HG02759 (cell line): ENCODE data around the gene ZNF521.

Experiments used
- ATAC-seq: cut with Tn5 transposase; IDR thresholded peaks from one replicate; pipeline ENCODE4 v1.9.1; 2021; ENCODE audit warnings: mild to moderate bottlenecking, moderate library complexity; ENCODE audit not compliant: unreplicated experiment

The ZNF521 gene

GRCh38 chr18:25253779-25254178 lies 98.2 kb downstream of the ZNF521 start:
- no peak for ATAC-seq

- ATAC-seq = no peak
Measured at GRCh38 chr18:25253136-25253535, 98.8 kb downstream of the ZNF521 start.

DNA sequence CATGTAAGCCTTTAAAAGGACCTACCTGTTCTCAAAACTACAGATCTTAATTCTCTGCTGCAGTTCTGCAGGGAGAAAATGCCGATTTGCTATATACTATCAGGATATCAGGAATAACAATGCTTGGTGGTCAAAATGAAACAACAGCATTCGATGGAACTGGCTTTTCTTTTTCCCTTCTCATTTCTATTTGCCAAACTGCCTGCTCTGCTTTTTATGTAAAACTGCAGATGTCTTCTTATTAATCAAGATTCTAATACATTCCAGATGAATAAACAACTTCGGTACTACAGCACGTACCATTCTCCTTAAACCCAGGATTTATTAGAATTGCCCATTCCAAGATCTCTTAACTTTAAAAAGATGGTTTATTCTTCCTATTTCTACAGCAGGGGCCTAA lies 100.9 kb downstream of the ZNF521 start:
- no peak for ATAC-seq

DNA sequence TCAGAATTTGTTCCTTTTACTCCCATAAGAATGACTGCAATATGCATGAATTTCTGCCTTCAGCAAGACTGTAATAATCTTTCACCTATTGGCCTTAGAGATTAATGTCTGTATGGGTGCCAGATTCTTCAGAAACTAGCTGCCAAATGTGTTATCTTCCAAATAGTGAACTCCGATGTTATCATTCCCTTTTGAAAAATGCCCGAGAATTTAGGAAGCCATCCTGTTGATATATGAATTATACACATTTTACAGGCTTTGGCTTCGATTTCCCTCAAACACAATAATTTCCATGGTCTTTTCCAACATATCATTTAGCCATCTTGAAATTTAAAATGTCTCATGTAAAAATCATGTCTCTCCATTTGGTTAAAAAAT lies 101.5 kb downstream of the ZNF521 start:
- no peak for ATAC-seq

DNA sequence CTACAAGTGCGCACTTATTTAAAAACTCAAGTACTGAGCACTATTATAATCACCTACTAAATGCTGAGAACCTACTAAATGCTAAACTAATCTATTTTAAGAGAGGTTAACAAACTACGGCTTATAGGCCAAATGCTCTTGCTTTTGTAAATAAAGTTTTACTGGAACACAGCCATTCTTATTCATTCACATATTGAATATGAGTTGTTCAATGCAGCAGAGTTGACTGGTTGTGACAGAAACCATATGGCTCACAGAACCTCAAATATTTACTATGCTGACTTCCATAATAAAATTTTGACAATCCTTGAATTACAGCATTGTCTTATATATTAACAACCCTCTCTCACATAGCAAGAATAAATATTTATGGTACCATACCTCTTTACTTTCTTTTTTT lies 103.2 kb downstream of the ZNF521 start:
- no peak for ATAC-seq

DNA sequence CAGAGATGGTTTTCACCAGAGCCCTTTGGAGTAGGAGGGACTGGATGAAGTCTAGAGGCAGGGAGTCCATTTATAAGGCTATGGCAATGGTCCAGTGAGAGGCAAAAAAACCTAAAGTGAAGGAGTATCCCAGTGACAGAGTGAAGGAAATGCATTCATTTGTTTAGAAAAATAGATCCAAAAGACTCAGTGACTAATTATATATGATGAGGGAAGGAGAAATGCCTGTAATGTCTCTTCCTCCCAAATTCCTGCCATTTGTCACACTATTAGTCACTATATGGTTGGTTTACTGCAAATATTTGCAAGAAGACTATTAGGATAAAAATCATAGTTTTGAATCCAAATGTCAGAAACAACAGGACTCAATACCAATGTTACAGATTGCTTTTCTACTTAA lies 104.2 kb downstream of the ZNF521 start:
- ATAC-seq = no peak

GRCh38 chr18:25244924-25245698 lies 106.9 kb downstream of the ZNF521 start:
- ATAC-seq = no peak

GRCh38 chr18:25244170-25244569 lies 107.8 kb downstream of the ZNF521 start:
- no peak for ATAC-seq

- ATAC-seq = no peak
Measured at GRCh38 chr18:25243754-25244153, 108.2 kb downstream of the ZNF521 start.

DNA sequence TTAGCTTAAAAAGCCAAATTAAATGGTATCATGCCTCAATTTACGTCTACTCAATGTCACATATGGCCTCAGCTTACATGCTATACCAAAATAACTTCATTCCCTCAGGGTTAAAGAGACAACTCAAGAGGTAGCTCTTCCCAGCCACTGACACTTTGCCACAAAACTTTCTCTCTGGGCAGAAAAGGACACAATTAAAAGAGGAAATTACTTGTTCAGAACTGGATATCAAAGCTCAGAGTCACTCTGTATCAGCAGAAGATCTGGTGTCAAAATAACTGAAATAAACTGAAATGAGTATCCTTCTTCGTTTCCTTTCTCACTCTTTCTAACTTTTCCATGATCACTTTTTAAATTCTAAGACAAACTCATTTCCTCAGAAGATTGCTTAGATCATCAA lies 108.7 kb downstream of the ZNF521 start:
- ATAC-seq = no peak

GRCh38 chr18:25240420-25240770 lies 111.6 kb downstream of the ZNF521 start:
- ATAC-seq = no peak

- no peak for ATAC-seq
Measured at GRCh38 chr18:25239581-25240419, 112.2 kb downstream of the ZNF521 start.

DNA sequence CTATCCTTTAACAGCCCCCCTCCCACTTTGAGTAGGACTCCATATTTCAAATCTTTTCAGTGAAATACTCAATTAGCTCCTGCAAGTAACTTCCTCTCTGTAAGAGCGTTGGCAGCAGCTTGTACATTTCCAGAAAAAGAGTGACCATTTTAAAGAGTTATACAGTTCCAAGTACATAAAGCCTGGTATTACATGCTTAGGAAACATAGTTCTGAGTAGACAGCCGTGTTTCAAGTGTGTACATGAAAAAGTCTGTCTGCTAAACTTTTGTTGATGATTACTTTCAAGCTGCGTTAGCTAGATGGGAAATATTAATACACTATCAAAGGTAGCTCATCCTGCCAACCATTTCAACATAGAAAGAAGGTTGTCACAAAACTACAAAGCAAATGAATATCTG lies 112.8 kb downstream of the ZNF521 start:
- ATAC-seq = no peak

- ATAC-seq = no peak
Measured at GRCh38 chr18:25237571-25238267, 114.2 kb downstream of the ZNF521 start.

DNA sequence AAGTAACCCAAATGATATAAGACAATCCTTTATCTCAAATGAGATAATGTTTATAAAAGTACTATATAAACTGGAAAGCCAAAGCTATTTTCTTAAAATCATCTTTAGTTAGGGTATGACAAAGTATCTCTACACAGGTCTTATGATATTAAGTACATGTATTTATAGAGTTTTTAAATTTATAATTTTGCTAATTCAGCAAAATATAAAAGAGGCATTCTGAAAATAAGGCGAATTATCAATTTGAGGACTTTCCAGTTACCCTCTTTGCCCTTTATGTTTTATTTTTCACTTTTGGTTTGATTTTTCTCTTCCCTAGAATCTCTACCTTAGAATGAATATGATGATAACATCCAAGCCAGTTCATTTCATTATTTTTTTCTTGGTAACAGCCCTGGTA lies 115.2 kb downstream of the ZNF521 start:
- ATAC-seq = no peak

DNA sequence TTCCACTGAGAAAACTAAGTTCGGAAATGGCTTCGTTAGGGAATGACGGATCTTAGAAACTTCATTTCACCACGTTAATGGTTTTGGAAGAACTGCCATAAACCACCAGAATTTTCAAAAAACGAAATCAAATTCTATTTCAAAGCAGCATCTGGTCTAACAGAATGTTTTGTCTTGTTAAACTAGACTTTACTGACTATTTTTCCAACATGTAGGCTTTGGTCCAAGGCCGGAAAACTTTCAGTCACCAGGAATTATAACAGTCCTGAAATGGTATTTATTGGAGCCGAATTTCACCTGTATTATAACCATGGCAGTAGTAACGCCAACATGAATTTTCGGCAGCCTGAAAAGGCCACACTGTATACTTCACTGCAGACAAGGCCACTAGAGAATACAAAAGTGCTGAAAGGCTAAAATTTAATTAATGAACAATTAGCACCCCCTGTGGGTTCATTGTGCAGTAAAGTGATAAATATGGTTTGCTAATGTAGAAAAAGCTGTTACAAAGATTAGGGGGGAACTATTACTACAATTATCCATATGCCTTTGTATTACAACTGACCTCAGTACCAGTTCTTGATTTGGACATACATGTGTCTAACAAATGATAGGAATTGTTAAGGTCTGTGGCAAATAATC lies 116.4 kb downstream of the ZNF521 start:
- ATAC-seq = no peak

GRCh38 chr18:25234740-25235345 lies 117.1 kb downstream of the ZNF521 start:
- ATAC-seq = no peak

GRCh38 chr18:25234322-25234639 lies 117.7 kb downstream of the ZNF521 start:
- no peak for ATAC-seq

DNA sequence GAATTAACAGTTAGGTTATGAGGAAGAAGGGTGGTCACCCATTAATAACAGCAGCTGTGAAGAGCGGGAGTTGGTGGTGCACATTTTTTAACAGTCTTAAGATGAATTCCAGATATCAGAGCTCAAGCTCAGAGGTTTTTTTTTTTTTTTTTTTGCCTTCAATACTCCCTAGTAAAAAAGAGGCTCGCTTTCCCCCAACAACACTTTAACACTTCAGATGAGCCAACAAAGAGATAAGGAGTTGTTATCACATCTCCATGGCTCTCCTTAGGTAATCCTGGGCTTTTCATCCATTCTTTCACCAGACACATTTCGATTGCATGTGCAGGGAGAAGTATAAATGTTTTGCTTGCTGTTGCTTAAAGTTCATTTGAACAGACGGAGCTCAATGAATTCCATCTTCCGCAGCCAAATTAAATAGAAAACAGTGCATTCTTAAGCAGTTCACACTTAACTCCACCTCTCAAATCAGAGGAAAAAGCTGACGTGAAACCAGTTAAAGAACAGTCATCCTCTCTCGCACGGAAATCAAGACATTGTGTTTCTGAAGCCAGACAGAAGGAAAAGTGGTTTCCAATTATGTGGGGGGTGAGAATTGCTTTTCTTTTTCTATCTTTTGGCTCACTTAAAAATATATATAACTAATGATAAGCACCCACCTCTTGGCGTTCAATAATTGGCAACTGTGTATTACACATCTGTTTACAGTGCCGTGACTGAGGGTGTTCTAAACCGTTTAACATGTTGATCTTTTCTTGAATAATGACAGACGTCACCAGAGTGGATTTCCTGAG lies 118.2 kb downstream of the ZNF521 start:
- no peak for ATAC-seq

GRCh38 chr18:25231327-25231691 lies 120.7 kb downstream of the ZNF521 start:
- no peak for ATAC-seq
